ENCODE results near the gene KRT80.

The KRT80 gene

DNA sequence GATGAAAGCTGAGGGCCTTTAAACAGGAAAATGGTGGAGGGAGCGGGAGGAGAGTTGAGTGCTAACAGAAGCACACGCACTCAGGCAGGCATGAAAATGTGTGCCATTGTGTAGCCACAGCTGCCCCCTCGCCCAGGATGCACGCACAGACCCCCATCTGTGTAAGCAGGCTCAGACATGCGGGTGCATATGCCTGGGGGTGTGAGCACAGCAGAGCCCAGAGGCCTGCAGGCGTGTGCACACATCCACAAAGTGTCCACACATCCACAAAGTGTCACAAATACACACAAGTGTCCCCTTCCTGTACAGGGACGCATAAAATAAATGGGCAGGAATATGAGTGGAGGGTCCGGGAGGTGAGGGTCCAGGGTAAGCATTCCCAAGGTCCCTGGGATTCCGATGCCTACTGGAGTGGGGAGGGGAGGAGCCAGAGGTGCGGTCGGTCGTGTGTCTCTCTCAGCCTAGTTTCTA, 40.4 kb upstream of the KRT80 start:
- no peaks in the 10 kb centered on the region for H3K4me1 ChIP-seq (ENCODE audit: low read depth, poor library complexity, severe bottlenecking)
- no peaks in the 10 kb centered on the region for H3K36me3 ChIP-seq (ENCODE audit: insufficient read depth)
- H3K4me2 ChIP-seq: no peak overlapping the region
- no peaks in the 10 kb centered on the region for H3K79me2 ChIP-seq (ENCODE audit: insufficient read depth, low read depth)
- no peak overlapping the region for H3K9ac ChIP-seq
- no peak for TF ChIP-seq CTCF (conservative IDR thresholded peaks at IDR 0.05; ENCODE audit: low read depth, low read length)
- no peaks in the 10 kb centered on the region for H4K20me1 ChIP-seq (ENCODE audit: insufficient read depth)
- H3K4me3 ChIP-seq (IDR thresholded peaks at IDR 0.05; ENCODE audit: insufficient read depth, low read depth, low read length): no peak overlapping the region
- peaks cover 2% of the 10 kb centered on the region; the same call in 1 of the 2 replicates for H3K27me3 ChIP-seq (ENCODE audit: insufficient read depth, low read depth)
- H3K27ac ChIP-seq: no peak overlapping the region
- no peak overlapping the region for H2AFZ ChIP-seq (ENCODE audit: low read depth)

DNA sequence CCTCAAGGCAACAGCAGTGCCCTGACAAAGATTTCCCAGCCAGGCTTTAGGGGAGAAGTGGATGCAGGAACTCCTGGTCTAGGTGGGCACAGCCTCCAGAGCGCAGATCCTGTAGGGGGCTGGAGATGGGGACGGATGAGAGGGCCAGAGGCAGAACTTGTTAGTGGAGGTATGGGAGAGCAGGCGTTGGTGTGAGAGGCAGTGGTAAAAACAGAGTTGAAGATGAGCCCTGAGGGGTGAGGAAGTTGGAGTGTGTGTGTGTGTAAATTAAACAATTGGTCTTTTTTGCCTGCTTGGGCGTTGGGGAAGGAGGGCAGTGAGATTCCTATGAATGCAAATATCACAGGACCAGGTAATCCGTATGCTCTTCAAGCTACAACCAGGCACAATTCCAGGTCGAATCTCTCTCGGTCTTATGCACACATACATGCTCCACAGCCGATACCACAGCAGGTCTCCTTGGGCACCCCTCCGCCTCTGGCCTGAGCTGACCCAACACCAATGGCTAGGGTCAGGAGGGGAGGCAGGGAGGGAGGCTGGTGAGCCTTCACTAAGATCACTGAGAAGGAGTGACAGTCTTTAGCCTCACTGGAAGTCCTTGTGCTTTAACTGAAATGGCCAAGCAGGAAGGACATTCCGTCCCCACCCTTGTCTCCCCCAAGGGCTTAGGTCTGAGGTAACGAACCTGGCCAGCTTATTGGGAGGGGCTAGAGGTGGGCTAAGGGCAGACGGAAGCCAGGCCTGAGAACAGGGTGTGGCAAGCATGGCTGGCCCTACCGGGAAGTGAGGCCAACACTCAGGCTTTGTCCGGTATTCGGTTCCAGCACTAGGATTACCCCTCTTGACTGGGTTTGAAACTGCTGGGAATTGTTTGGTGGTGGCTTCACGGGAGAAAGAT, 39.7 kb upstream of the KRT80 start:
- no peaks in the 10 kb centered on the region for H3K36me3 ChIP-seq (ENCODE audit: insufficient read depth)
- no peak overlapping the region for H3K27ac ChIP-seq
- no peaks in the 10 kb centered on the region for H3K4me1 ChIP-seq (ENCODE audit: low read depth, poor library complexity, severe bottlenecking)
- H3K79me2 ChIP-seq (ENCODE audit: insufficient read depth, low read depth): no peaks in the 10 kb centered on the region
- peaks cover 5% of the 10 kb centered on the region; the same call in 1 of the 2 replicates for H3K27me3 ChIP-seq (ENCODE audit: insufficient read depth, low read depth)
- no peak overlapping the region for H3K4me3 ChIP-seq (IDR thresholded peaks at IDR 0.05; ENCODE audit: insufficient read depth, low read depth, low read length)
- H4K20me1 ChIP-seq (ENCODE audit: insufficient read depth): no peaks in the 10 kb centered on the region
- no peak overlapping the region for H3K4me2 ChIP-seq
- H2AFZ ChIP-seq (ENCODE audit: low read depth): no peak overlapping the region
- no peak for TF ChIP-seq CTCF (conservative IDR thresholded peaks at IDR 0.05; ENCODE audit: low read depth, low read length)
- H3K9ac ChIP-seq: no peak overlapping the region

- Histone ChIP-seq H3K4me2 (no peak overlapping the region), H3K27ac (no peak overlapping the region), H3K9ac (no peak overlapping the region), H3K27me3 (ENCODE audit: insufficient read depth, low read depth) (peaks cover 5% of the 10 kb centered on the region; the same call in 1 of the 2 replicates), H3K79me2 (ENCODE audit: insufficient read depth, low read depth) (no peaks in the 10 kb centered on the region), H3K36me3 (ENCODE audit: insufficient read depth) (no peaks in the 10 kb centered on the region), H4K20me1 (ENCODE audit: insufficient read depth) (no peaks in the 10 kb centered on the region), H3K4me3 (IDR thresholded peaks at IDR 0.05; ENCODE audit: insufficient read depth, low read depth, low read length) (no peak overlapping the region), H2AFZ (ENCODE audit: low read depth) (no peak overlapping the region), H3K4me1 (ENCODE audit: low read depth, poor library complexity, severe bottlenecking) (no peaks in the 10 kb centered on the region)
- no peak for TF ChIP-seq CTCF (conservative IDR thresholded peaks at IDR 0.05; ENCODE audit: low read depth, low read length)
Measured at GRCh38 chr12:52230364-52231281, 38.8 kb upstream of the KRT80 start.

DNA sequence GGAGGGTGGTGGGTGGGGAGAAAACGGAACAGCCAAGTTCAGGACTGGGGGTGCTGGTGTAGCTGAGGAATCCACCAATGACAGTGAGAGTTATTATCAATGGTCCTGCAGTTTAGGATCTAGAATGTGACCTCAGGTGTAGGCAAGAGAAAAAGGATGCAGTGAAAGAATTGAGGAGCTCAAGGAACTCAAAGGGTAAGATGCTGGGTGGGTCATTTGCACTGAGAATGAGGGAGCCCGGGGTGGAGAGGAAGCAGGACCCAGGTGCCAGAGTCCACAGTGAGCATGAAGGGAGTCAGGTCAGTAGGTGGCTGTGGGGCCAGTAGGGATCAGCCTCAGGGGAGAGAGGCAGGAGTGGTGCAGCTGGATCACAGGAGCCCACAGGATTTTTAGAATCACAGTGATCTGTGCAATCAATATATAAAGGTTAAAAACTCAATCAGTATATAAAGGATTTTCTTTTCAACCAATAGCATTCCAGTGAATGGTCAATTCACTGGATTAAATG, 38.1 kb upstream of the KRT80 start:
- Histone ChIP-seq H4K20me1 (ENCODE audit: insufficient read depth) (no peaks in the 10 kb centered on the region), H3K27me3 (ENCODE audit: insufficient read depth, low read depth) (peaks cover 5% of the 10 kb centered on the region; the same call in 1 of the 2 replicates), H3K4me3 (IDR thresholded peaks at IDR 0.05; ENCODE audit: insufficient read depth, low read depth, low read length) (no peak overlapping the region), H3K9ac (no peak overlapping the region), H3K27ac (no peak overlapping the region), H3K36me3 (ENCODE audit: insufficient read depth) (no peaks in the 10 kb centered on the region), H2AFZ (ENCODE audit: low read depth) (no peak overlapping the region), H3K79me2 (ENCODE audit: insufficient read depth, low read depth) (no peaks in the 10 kb centered on the region), H3K4me1 (ENCODE audit: low read depth, poor library complexity, severe bottlenecking) (no peaks in the 10 kb centered on the region), H3K4me2 (no peak overlapping the region)
- TF ChIP-seq CTCF (conservative IDR thresholded peaks at IDR 0.05; ENCODE audit: low read depth, low read length): no peak

All from KMS-11 (cell line).